ENCODE data around the gene CDC27. TPM values are rescaled to one million over a fixed set of nuclear protein-coding genes. Genes with fewer than 3 reads are reported as not detected.

The CDC27 gene
- total RNA-seq, 2 experiments from 2014 or later: 74.3 to 164 TPM

DNA sequence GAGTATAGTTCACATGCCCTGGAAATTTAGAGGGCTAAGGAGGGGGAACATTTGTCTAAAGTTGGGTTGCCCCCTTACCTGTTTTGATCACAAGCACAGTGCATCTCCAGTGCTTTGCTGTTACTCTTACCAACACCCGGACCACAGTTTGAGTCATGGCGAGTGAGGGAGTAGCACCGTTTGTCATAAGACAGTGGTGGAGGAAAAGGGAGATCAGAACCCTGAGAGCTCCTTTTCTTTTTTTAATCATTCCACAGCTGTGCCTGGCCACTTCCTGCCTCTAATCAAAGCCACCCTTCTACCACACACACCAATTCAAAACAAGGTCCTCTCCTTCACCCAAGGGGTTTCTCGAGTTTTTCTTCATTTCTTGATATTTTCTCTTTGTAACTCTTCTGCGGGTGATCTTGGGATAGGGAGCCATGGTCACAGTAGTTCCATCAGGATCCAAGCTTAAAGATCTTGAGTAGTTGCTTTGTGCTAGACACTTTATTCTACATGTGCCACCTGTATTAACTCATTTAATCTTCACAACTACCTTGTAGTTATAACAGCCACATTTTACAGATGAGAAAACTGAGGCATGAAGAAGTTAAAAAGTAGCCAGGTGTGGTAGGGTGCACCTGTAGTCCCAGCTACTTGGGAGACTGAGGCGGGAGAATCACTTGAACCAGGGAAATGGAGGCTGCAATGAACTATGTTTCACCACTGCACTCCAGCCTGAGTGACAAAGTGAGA, 15.1 kb upstream of the CDC27 start:
- Histone ChIP-seq H3K4me1 (ENCODE audit: insufficient read depth, low read length, poor library complexity, severe bottlenecking) (peaks cover 93% of the 10 kb centered on the region), H3K9me3 (ENCODE audit: low read length) (peaks cover 9% of the 10 kb centered on the region; the same call in 1 of the 2 replicates), H2AFZ (ENCODE audit: low read length) (peak overlapping the region; percentile 50; the same call in 1 of the 2 replicates), H4K20me1 (ENCODE audit: insufficient read depth, low read length) (no peaks in the 10 kb centered on the region), H3K36me3 (ENCODE audit: insufficient read depth, low read length) (0 out of 2 replicates have a peak, but pooled peaks cover 3% of the 10 kb centered on the region), H3K4me3 (ENCODE audit: low read depth, low read length, poor library complexity, severe bottlenecking) (peak overlapping the region; percentile 57), H3K79me2 (ENCODE audit: insufficient read depth, low read depth, low read length) (no peaks in the 10 kb centered on the region), H3K27ac (ENCODE audit: low read depth, low read length, poor library complexity, severe bottlenecking) (peak overlapping the region; percentile 98), H3K9me2 (ENCODE audit: insufficient read depth, low read length) (no peaks in the 10 kb centered on the region), H3K4me2 (ENCODE audit: low read length) (peak overlapping the region; percentile 80)
- TF ChIP-seq EZH2phosphoT487 (IDR thresholded peaks at IDR 0.05; ENCODE audit: borderline replicate concordance, low read depth, low read length): no peak
- TF ChIP-seq, protein P1, sequence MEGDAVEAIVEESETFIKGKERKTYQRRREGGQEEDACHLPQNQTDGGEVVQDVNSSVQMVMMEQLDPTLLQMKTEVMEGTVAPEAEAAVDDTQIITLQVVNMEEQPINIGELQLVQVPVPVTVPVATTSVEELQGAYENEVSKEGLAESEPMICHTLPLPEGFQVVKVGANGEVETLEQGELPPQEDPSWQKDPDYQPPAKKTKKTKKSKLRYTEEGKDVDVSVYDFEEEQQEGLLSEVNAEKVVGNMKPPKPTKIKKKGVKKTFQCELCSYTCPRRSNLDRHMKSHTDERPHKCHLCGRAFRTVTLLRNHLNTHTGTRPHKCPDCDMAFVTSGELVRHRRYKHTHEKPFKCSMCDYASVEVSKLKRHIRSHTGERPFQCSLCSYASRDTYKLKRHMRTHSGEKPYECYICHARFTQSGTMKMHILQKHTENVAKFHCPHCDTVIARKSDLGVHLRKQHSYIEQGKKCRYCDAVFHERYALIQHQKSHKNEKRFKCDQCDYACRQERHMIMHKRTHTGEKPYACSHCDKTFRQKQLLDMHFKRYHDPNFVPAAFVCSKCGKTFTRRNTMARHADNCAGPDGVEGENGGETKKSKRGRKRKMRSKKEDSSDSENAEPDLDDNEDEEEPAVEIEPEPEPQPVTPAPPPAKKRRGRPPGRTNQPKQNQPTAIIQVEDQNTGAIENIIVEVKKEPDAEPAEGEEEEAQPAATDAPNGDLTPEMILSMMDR (conservative IDR thresholded peaks at IDR 0.05; ENCODE audit: low read length): no peak
- DNase-seq (ENCODE audit: low spot score): peak; percentile 87
- POLR2A ChIA-PET: interaction anchor here (0.5 to 8.7 kb wide), 4 partner anchors 10 to 446 kb away, joined by 3 to 114 read pairs (median 4); partner anchors contain the start of gene CDC27
- CTCF ChIA-PET (ENCODE audit: unreplicated experiment): no interaction called here
- intact Hi-C loops (cut with micrococcal nuclease; ENCODE audit: unreplicated experiment): loop anchor here (1.0 kb wide), 1 partner anchor 12 kb away; no protein-coding TSS in a partner anchor
- TSS peak; percentile 88 for BruUV-seq (replicated peaks)

DNA sequence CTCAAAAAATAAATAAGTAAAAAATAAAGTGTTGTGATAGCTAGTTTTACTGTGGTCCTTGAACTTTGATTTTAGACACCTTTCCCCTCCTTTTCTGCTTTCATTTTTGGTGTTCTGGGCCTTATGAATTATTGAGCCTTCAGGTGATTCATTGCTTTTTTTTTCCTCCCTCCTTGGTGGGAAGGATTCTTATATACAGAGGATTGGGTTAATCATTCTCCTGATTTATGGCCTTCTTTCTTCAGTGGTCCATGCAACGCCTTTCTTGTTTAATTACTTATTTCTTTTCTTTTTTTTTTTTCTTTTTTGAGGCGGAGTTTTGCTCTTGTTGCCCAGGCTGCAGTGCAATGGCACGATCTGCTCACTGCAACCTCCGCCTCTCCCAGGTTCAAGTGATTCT, 12.1 kb upstream of the CDC27 start:
- 0 out of 2 replicates have a peak, but pooled peaks cover 3% of the 10 kb centered on the region for H3K36me3 ChIP-seq (ENCODE audit: insufficient read depth, low read length)
- no peak overlapping the region for H2AFZ ChIP-seq (ENCODE audit: low read length)
- peak overlapping the region; percentile 86 for H3K27ac ChIP-seq (ENCODE audit: low read depth, low read length, poor library complexity, severe bottlenecking)
- H3K9me3 ChIP-seq (ENCODE audit: low read length): peaks cover 9% of the 10 kb centered on the region; the same call in 1 of the 2 replicates
- CTCF ChIA-PET (ENCODE audit: unreplicated experiment): interaction anchor here (0.5 to 0.7 kb wide), 2 partner anchors 8 to 226 kb away, joined by 3 read pairs; partner anchors contain the start of gene MYL4
- POLR2A ChIA-PET: interaction anchor here (2.3 kb wide), 1 partner anchor 12 kb away, joined by 8 read pairs; the partner anchor contains the start of gene CDC27
- no peaks in the 10 kb centered on the region for H3K9me2 ChIP-seq (ENCODE audit: insufficient read depth, low read length)
- no peak for TF ChIP-seq EZH2phosphoT487 (IDR thresholded peaks at IDR 0.05; ENCODE audit: borderline replicate concordance, low read depth, low read length)
- TF ChIP-seq, protein P1 (conservative IDR thresholded peaks at IDR 0.05; ENCODE audit: low read length): no peak
- H3K4me2 ChIP-seq (ENCODE audit: low read length): no peak overlapping the region
- DNase-seq (ENCODE audit: low spot score): no peak
- no peak overlapping the region for H3K4me3 ChIP-seq (ENCODE audit: low read depth, low read length, poor library complexity, severe bottlenecking)
- intact Hi-C loops (cut with micrococcal nuclease; ENCODE audit: unreplicated experiment): no loop called here
- H4K20me1 ChIP-seq (ENCODE audit: insufficient read depth, low read length): no peaks in the 10 kb centered on the region
- no TSS peak for BruUV-seq (replicated peaks)
- peaks cover 63% of the 10 kb centered on the region for H3K4me1 ChIP-seq (ENCODE audit: insufficient read depth, low read length, poor library complexity, severe bottlenecking)
- H3K79me2 ChIP-seq (ENCODE audit: insufficient read depth, low read depth, low read length): no peaks in the 10 kb centered on the region

Measured in OCI-LY7 (cell line).